Measurements from ENCODE around the gene OR51V1. TPM values are rescaled to one million over a fixed set of nuclear protein-coding genes. Genes with fewer than 3 reads are reported as not detected.

Gene OR51V1
- total RNA-seq, 1 donor from 2014 or later, result not detected

DNA sequence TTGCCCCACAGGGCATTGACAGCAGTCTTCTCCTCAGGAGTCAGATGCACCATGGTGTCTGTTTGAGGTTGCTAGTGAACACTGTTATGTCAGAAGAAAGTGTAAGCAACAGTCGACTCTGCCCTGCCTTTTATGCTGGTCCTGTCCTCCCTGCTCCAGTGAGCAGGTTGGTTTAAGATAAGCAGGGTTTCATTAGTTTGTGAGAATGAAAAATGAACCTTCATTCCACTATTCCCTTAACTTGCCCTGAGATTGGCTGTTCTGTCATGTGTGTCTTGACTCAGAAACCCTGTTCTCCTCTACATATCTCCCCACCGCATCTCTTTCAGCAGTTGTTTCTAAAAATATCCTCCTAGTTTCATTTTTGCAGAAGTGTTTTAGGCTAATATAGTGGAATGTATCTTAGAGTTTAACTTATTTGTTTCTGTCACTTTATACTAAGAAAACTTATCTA is 33.9 kb upstream of the OR51V1 start, which contains the start of gene HBD:
HBD (minus strand) TSS at position 103 of the 454 bp plus-strand sequence; CDS start at position 53, 50 bp downstream.
- no peaks in the 10 kb centered on the region for H3K4me1 ChIP-seq
- no peak for TF ChIP-seq CTCF (IDR thresholded peaks at IDR 0.05; ENCODE audit: borderline replicate concordance)
- intact Hi-C loops (cut with micrococcal nuclease), result no loop called here
- H3K27me3 ChIP-seq (ENCODE audit: low read depth), result peaks cover 5% of the 10 kb centered on the region
- DNase-seq, result no peak
- H3K36me3 ChIP-seq, result no peaks in the 10 kb centered on the region
- H3K27ac ChIP-seq (replicated peaks), result no peak within 1 kb of the TSS
- no peaks in the 10 kb centered on the region for H3K9me3 ChIP-seq (replicated peaks)
- no peak within 1 kb of the TSS for H3K4me3 ChIP-seq

DNA sequence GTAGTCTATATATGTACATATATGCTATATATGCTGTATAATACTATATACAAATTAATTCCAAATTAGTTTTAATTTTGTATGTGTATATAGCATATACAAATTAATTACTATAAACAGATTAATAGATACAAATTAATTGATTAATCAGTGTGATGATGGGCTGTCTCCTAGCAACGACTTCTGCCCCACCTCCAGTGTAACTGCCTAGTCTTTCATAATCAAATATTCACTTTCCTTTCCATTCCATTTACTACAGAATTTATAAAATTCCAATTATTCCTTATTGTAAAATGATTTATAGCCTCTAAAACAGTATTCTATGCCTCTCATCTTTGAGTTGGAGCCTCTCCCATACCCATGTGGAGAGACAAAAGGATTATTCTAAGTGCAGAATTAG is 32.8 kb upstream of the OR51V1 start:
- H3K4me1 ChIP-seq, result no peaks in the 10 kb centered on the region
- H3K9me3 ChIP-seq (replicated peaks), result no peaks in the 10 kb centered on the region
- intact Hi-C loops (cut with micrococcal nuclease), result no loop called here
- H3K4me3 ChIP-seq, result no peak overlapping the region
- no peak for DNase-seq
- TF ChIP-seq CTCF (IDR thresholded peaks at IDR 0.05; ENCODE audit: borderline replicate concordance), result no peak
- peaks cover 2% of the 10 kb centered on the region for H3K27me3 ChIP-seq (ENCODE audit: low read depth)
- H3K36me3 ChIP-seq, result no peaks in the 10 kb centered on the region
- H3K27ac ChIP-seq (replicated peaks), result no peak overlapping the region

DNA sequence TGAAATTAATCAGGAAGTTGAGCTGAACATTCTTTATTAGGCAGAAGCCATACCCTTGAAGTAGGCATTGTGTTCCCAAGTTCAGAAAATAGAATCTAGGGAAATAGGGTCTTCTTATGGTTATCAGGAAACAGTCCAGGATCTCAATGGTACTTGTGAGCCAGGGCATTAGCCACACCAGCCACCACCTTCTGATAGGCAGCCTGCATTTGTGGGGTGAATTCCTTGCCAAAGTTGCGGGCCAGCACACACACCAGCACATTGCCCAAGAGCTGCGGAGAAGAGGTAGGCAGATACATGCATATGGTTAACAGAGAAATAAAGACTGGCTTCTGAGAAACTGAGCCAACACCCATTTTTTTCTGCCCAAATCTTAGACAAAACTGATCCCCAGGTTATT is 32.3 kb upstream of the OR51V1 start:
- H3K4me1 ChIP-seq, result no peaks in the 10 kb centered on the region
- DNase-seq, result no peak
- peaks cover 7% of the 10 kb centered on the region for H3K27me3 ChIP-seq (ENCODE audit: low read depth)
- no peak overlapping the region for H3K4me3 ChIP-seq
- no peak for TF ChIP-seq CTCF (IDR thresholded peaks at IDR 0.05; ENCODE audit: borderline replicate concordance)
- no peaks in the 10 kb centered on the region for H3K9me3 ChIP-seq (replicated peaks)
- no peak overlapping the region for H3K27ac ChIP-seq (replicated peaks)
- H3K36me3 ChIP-seq, result no peaks in the 10 kb centered on the region
- intact Hi-C loops (cut with micrococcal nuclease), result no loop called here

DNA sequence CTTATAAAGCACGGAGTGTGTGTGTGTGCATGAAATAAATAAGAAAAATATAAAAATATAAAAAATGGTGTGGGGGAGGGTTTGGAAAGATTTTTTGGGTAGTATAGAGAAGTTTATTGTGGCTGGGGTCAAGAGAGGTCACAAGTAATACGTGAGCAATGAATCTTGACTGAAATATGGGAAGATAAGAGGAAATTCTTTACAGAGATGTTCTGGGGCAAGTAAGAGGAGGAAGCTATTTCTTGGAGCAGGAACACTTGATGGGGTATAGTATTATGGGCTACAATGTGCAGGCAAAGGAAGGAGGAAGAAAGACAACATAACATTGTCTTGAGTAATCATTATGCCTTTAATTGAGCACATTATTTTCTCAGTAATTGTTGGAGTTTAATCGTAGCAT is 31.7 kb upstream of the OR51V1 start:
- H3K4me1 ChIP-seq, result no peaks in the 10 kb centered on the region
- H3K27ac ChIP-seq (replicated peaks), result no peak overlapping the region
- no peaks in the 10 kb centered on the region for H3K9me3 ChIP-seq (replicated peaks)
- no peak overlapping the region for H3K4me3 ChIP-seq
- no peaks in the 10 kb centered on the region for H3K36me3 ChIP-seq
- no peak for DNase-seq
- H3K27me3 ChIP-seq (ENCODE audit: low read depth), result peaks cover 11% of the 10 kb centered on the region
- no peak for TF ChIP-seq CTCF (IDR thresholded peaks at IDR 0.05; ENCODE audit: borderline replicate concordance)
- intact Hi-C loops (cut with micrococcal nuclease), result no loop called here

DNA sequence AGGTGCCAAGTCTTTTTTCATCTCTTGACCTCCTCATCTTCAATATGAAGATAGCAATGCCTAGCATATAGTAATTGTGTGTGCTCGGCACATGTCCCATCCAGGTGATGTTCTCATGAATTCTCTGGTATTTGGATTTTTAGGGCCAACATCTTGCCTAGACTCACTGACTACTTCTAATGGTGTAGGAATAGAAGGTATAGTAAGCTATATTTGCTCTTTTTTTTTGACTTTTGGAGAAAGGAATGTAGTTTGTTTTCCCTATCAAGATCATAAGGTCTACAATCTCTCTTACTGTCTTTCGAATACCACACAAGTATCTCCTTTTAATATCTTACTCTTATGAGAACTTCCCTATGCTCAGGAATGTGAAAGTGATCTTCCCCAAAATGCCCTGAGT is 30.6 kb upstream of the OR51V1 start:
- Histone ChIP-seq H3K4me3 (no peak overlapping the region), H3K4me1 (no peaks in the 10 kb centered on the region), H3K27me3 (ENCODE audit: low read depth) (peaks cover 11% of the 10 kb centered on the region), H3K9me3 (replicated peaks) (no peaks in the 10 kb centered on the region), H3K27ac (replicated peaks) (no peak overlapping the region), H3K36me3 (no peaks in the 10 kb centered on the region)
- intact Hi-C loops (cut with micrococcal nuclease), result no loop called here
- DNase-seq, result no peak
- TF ChIP-seq CTCF (IDR thresholded peaks at IDR 0.05; ENCODE audit: borderline replicate concordance), result no peak

GRCh38 chr11:5230266-5230665 is 29.8 kb upstream of the OR51V1 start:
- no peak for TF ChIP-seq CTCF (IDR thresholded peaks at IDR 0.05; ENCODE audit: borderline replicate concordance)

More at GRCh38 chr11:5230266-5230665, 29.8 kb upstream of the OR51V1 start:
- Histone ChIP-seq H3K9me3 (replicated peaks) (no peaks in the 10 kb centered on the region), H3K4me1 (no peaks in the 10 kb centered on the region), H3K27me3 (ENCODE audit: low read depth) (peaks cover 11% of the 10 kb centered on the region), H3K4me3 (no peak overlapping the region), H3K27ac (replicated peaks) (no peak overlapping the region), H3K36me3 (no peaks in the 10 kb centered on the region)
- intact Hi-C loops (cut with micrococcal nuclease), result no loop called here
- no peak for DNase-seq

Measured in left ventricle myocardium inferior (tissue), 1 donor.